K562 (cell line): ENCODE data around the gene GABBR1. TPM values are rescaled to one million over a fixed set of nuclear protein-coding genes. Genes with fewer than 3 reads are reported as not detected.

Experiments used
- ATF2 ChIP-seq: sonication (generic); formaldehyde crosslinking; IDR thresholded peaks from 2 replicates; pipeline ENCODE4 v1.8.1; 2022; ENCODE audit warnings: missing genetic modification reagents
- GABPB1 ChIP-seq: sonication (generic); formaldehyde crosslinking; IDR thresholded peaks from 2 replicates; pipeline ENCODE4 v1.8.0; 2022; ENCODE audit warnings: mild to moderate bottlenecking, missing genetic modification reagents
- HMG20B ChIP-seq: fragments of 250-450 bp; sonication (Bioruptor Pico); IDR thresholded peaks from 2 replicates; pipeline ENCODE4 v1.5.0; 2021; ENCODE audit warnings: mild to moderate bottlenecking
- KLF10 ChIP-seq: fragments of 250-450 bp; sonication (Bioruptor Pico); IDR thresholded peaks from 2 replicates; pipeline ENCODE4 v1.6.1; 2021; ENCODE audit warnings: matching md5 sums
- NR3C1 ChIP-seq: sonication (generic); formaldehyde crosslinking; IDR thresholded peaks from 2 replicates; pipeline ENCODE4 v1.8.1; 2022; ENCODE audit warnings: missing genetic modification reagents
- PHF8 ChIP-seq: fragments of 200-600 bp; sonication (generic); IDR thresholded peaks from 2 replicates; pipeline ENCODE4 v1.6.1; 2012; ENCODE audit warnings: mixed run types, mild to moderate bottlenecking, inconsistent platforms, low read length, moderate library complexity, borderline replicate concordance
- POLR3A ChIP-seq: IDR thresholded peaks from 2 replicates; pipeline ENCODE4 v1.6.1; 2011; ENCODE audit warnings: borderline replicate concordance, mild to moderate bottlenecking, moderate library complexity; ENCODE audit not compliant: insufficient read length, insufficient read depth; ENCODE audit errors: extremely low read depth
- SFPQ ChIP-seq: fragments of 200-400 bp; formaldehyde crosslinking; IDR thresholded peaks from 2 replicates; pipeline ENCODE4 v1.6.1; 2017; ENCODE audit warnings: mild to moderate bottlenecking, low read depth, low read length, moderate library complexity
- STAT5A ChIP-seq: IDR thresholded peaks from 2 replicates; pipeline ENCODE4 v1.6.1; 2012; ENCODE audit warnings: low read length, inconsistent platforms, borderline replicate concordance
- TAF7 ChIP-seq: fragments of 450-650 bp; IDR thresholded peaks from 2 replicates; pipeline ENCODE4 v1.6.1; 2016; ENCODE audit warnings: missing genetic modification characterization, missing compliant biosample characterization
- TGIF2 ChIP-seq: sonication (generic); formaldehyde crosslinking; IDR thresholded peaks from 2 replicates; pipeline ENCODE4 v1.8.1; 2022; ENCODE audit warnings: mild to moderate bottlenecking, missing genetic modification reagents, moderate library complexity
- USF1 ChIP-seq: sonication (generic); formaldehyde crosslinking; IDR thresholded peaks from 2 replicates; pipeline ENCODE4 v1.9.0; 2022; ENCODE audit warnings: mild to moderate bottlenecking, missing genetic modification reagents
- ZBTB26 ChIP-seq: fragments of 450-650 bp; formaldehyde crosslinking; IDR thresholded peaks from 2 replicates; pipeline ENCODE4 v1.4.0; 2022; ENCODE audit warnings: missing genetic modification characterization
- ZNF592 ChIP-seq: fragments of 450-650 bp; IDR thresholded peaks from 2 replicates; pipeline ENCODE4 v1.6.1; 2017; ENCODE audit warnings: antibody characterized with exemption, mild to moderate bottlenecking
- polyA plus RNA-seq, 8 experiments: library from polyadenylated mRNA; depleted of rRNA in 4 of 8; stranded (reverse) in 5 of 8; unstranded in 3 of 8; fragments of >200 nt; fragmentation: Nextera tagmentation in 2 of 8; fragmentation: Illumina TruSeq in 1 of 8; extraction: Ambion mirVana in 2 of 8; extraction: Trizol in 1 of 8; gene quantifications; 2 replicates each; pipeline versions ENCODE4 v1.2.1 to v1.2.3, GENCODE V29; 2011 to 2014; ENCODE audit warnings: inconsistent platforms in 1 of 8, missing spikeins in 1 of 8
- total RNA-seq, 7 experiments: library from RNA; depleted of rRNA in 6 of 7; stranded (reverse); fragments of >200 nt in 6 of 7; fragmentation: Illumina TruSeq in 2 of 7; extraction: Trizol in 2 of 7; gene quantifications; 2 replicates each; pipeline versions ENCODE4 v1.2.1 to v1.2.3, GENCODE V29; 2011 to 2021; ENCODE audit warnings: low replicate concordance in 1 of 7

Gene GABBR1
- total and polyA plus RNA-seq, 9 of the 15 experiments (the other 6 are each of a cell fraction or from before 2014, with no cell fraction given) = 2.2 to 48.3 (median 20.8) TPM

GRCh38 chr6:29628419-29629281, 4.3 kb downstream of the GABBR1 start (continued):
- TF ChIP-seq SFPQ = no peak
- no peak for TF ChIP-seq KLF10 (CRISPR knock-in tag)
- TF ChIP-seq ZNF592 = no peak
- TF ChIP-seq USF1 = no peak
- no peak for TF ChIP-seq NR3C1 (CRISPR knock-in tag)
- TF ChIP-seq PHF8 = peak; percentile 71; the same call in 1 of the 2 replicates
- no peak for TF ChIP-seq STAT5A
- peak; percentile 92 for TF ChIP-seq ZBTB26 (CRISPR knock-in tag)
- TF ChIP-seq GABPB1 = no peak; the same call in 1 of the 2 replicates
- TF ChIP-seq POLR3A = no peak
- no peak for TF ChIP-seq HMG20B (CRISPR knock-in tag)
- no peak for TF ChIP-seq TGIF2 (CRISPR knock-in tag)
- TF ChIP-seq TAF7 = peak; percentile 67; the same call in 1 of the 2 replicates
- TF ChIP-seq ATF2 (CRISPR knock-in tag) = no peak
